T-helper 17 cell (primary cell): ENCODE measurements around the gene CDYL. TPM values are rescaled to one million over a fixed set of nuclear protein-coding genes. Genes with fewer than 3 reads are reported as not detected.
"Not testable (repeated sequence)": the region's sequence is repeated elsewhere in the genome, so short reads cannot be mapped to it uniquely, and the experiment has no call there.

Experiments
- ATAC-seq: fragments of 150-1000 bp; cut with Tn5 transposase; 2 replicates; pipeline ENCODE4 v1.10.0; 2021; ENCODE audit warnings: mild to moderate bottlenecking, moderate library complexity
- DNase-seq, 3 donors: peaks; one replicate each; pipeline versions ENCODE4 v3.0.0 to v3.0.0-alpha.2; 2020 to 2021
- H3K9me3 ChIP-seq: one replicate; pipeline ENCODE4 v1.7.0; 2013; ENCODE audit warnings: low read length, mild to moderate bottlenecking; ENCODE audit not compliant: control insufficient read depth, poor library complexity, severe bottlenecking
- H3K27ac Mint-ChIP-seq: one replicate; pipeline ENCODE4 v1.8.0; 2022; ENCODE audit warnings: mild to moderate bottlenecking, moderate library complexity, mixed read lengths
- H3K27me3 Mint-ChIP-seq: one replicate; pipeline ENCODE4 v1.8.0; 2022; ENCODE audit warnings: mixed read lengths
- H3K36me3 Mint-ChIP-seq: one replicate; pipeline ENCODE4 v1.8.0; 2022; ENCODE audit warnings: low read depth, mixed read lengths
- H3K4me1 Mint-ChIP-seq: one replicate; pipeline ENCODE4 v1.8.0; 2022; ENCODE audit warnings: mild to moderate bottlenecking, mixed read lengths
- H3K4me3 Mint-ChIP-seq: one replicate; pipeline ENCODE4 v1.8.0; 2022; ENCODE audit warnings: mild to moderate bottlenecking, moderate library complexity, mixed read lengths
- total RNA-seq, 4 donors: library from RNA in 2 of 4; stranded (reverse) in 2 of 4; gene quantifications; one replicate each; pipeline ENCODE4 v1.2.3 and lab custom pipeline; 2022 to 2026

Gene CDYL
- total RNA-seq, 2 donors from 2014 or later = 21.2 to 31.5 TPM

DNA sequence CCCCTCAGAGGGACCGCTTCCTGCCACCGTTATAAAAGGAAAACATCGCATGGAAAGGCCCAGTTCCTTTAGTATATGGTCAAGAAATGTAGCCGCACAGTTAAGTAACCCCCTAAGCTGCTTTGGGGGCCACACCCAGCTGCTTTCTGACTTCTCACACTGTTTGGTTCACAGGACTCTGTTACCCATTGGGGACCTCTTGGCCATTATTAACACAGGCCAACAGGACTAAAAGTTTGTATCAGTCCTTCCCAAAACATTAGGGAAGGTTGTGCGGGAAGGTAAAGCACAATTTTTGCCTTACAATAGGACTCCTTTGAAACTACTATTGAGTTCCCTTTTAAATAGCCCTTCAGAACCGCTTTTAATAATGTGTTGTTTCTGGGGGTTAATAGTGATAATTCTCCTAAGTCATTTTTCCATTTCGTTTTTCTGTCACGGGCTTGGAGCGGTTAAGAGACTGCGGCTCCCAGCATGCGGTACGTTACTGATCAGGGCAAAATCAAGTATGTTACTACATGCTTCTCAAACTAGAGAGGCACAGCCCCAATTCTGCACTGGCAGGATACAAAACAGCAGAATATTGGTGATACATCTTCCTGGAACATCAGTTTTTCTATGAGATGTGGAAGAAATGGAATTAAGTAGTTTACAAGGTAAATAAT is 228.3 kb downstream of the CDYL start:
- no peaks in the 10 kb centered on the region for H3K27me3 Mint-ChIP-seq
- DNase-seq (no peak), ATAC-seq (no peak)
- H3K27ac Mint-ChIP-seq = peak overlapping the region; percentile 81
- peaks cover 4% of the 10 kb centered on the region for H3K36me3 Mint-ChIP-seq
- H3K4me3 Mint-ChIP-seq = peak overlapping the region; percentile 88
- H3K4me1 Mint-ChIP-seq = peaks cover 14% of the 10 kb centered on the region
- H3K9me3 ChIP-seq = no peaks in the 10 kb centered on the region

DNA sequence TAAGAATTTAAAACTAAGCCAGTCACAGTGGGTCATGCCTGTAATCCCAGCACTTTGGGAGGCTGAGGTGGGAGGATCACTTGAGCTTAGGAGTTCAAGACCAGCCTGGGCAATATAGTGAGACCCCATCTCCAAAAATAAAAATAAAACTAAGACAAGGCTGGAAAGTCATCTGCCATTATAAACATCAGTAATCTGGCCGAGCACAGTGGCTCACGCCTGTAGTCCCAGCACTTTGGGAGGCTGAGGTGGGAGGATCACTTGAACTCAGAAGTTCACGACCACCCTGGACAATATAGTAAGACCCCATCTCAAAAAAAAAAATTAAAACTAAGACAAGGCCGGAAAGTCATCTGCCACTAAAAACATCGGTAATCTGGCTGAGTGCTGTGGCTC is 228.8 kb downstream of the CDYL start:
- peak overlapping the region; percentile 81 for H3K27ac Mint-ChIP-seq

More for the DNA sequence above, 228.8 kb downstream of the CDYL start:
- H3K4me1 Mint-ChIP-seq = peaks cover 14% of the 10 kb centered on the region
- not testable (repeated sequence) for H3K9me3 ChIP-seq, H3K27me3 Mint-ChIP-seq, H3K36me3 Mint-ChIP-seq, H3K4me3 Mint-ChIP-seq, ATAC-seq, DNase-seq

Other genes with a start within 250 kb of the CDYL start
- 1 to 10 TPM; 2.1 TPM for gene RPP40, start 227.6 kb downstream of the CDYL start, total RNA-seq